ENCODE data around the gene CCL1. TPM values are rescaled to one million over a fixed set of nuclear protein-coding genes. Genes with fewer than 3 reads are reported as not detected.
A peak's percentile ranks its signal among the peaks of the same experiment; 100 is the strongest.

CCL1 gene
- total RNA-seq, 2 donors from 2014 or later: not detected

GRCh38 chr17:34366010-34366409, 3.0 kb upstream of the CCL1 start:
- DNase-seq (no peak), ATAC-seq (no peak)
- no peak for TF ChIP-seq CTCF (IDR thresholded peaks at IDR 0.05)
- no peak for TF ChIP-seq POLR2A (IDR thresholded peaks at IDR 0.05)
- Histone ChIP-seq H3K27me3 (no peaks in the 10 kb centered on the region), H3K4me3 (no peak overlapping the region), H3K4me1 (no peaks in the 10 kb centered on the region), H3K9me3 (no peaks in the 10 kb centered on the region), H3K27ac (no peak overlapping the region), H3K36me3 (replicated peaks in 1 of 2; ENCODE audit: insufficient read depth in 1 of 2, low read depth in 2 of 2) (no peaks in the 10 kb centered on the region)
- intact Hi-C loops (cut with DNase I): no loop called here
- WGBS, 2 donors: 0 to 6% methylated on average over 1 of the region's 1 CpG

GRCh38 chr17:34365340-34365739, 2.3 kb upstream of the CCL1 start:
- TF ChIP-seq CTCF (IDR thresholded peaks at IDR 0.05) (no peak), POLR2A (IDR thresholded peaks at IDR 0.05) (no peak)

GRCh38 chr17:34364751-34365150, 1.7 kb upstream of the CCL1 start:
- H3K9me3 ChIP-seq: no peaks in the 10 kb centered on the region
- intact Hi-C loops (cut with DNase I): no loop called here
- 27 to 44% methylated on average over 2 of the region's 2 CpGs for WGBS, 2 donors
- no peaks in the 10 kb centered on the region for H3K36me3 ChIP-seq (replicated peaks in 1 of 2; ENCODE audit: insufficient read depth in 1 of 2, low read depth in 2 of 2)
- H3K27me3 ChIP-seq: no peaks in the 10 kb centered on the region
- TF ChIP-seq POLR2A (IDR thresholded peaks at IDR 0.05) (no peak), CTCF (IDR thresholded peaks at IDR 0.05) (no peak)
- no peak overlapping the region for H3K27ac ChIP-seq
- no peak overlapping the region for H3K4me3 ChIP-seq
- ATAC-seq: no peak
- no peaks in the 10 kb centered on the region for H3K4me1 ChIP-seq
- no peak for DNase-seq

More at GRCh38 chr17:34365340-34365739, 2.3 kb upstream of the CCL1 start:
- DNase-seq: no peak
- Histone ChIP-seq H3K27ac (no peak overlapping the region), H3K27me3 (no peaks in the 10 kb centered on the region), H3K9me3 (no peaks in the 10 kb centered on the region), H3K4me1 (no peaks in the 10 kb centered on the region), H3K4me3 (no peak overlapping the region), H3K36me3 (replicated peaks in 1 of 2; ENCODE audit: insufficient read depth in 1 of 2, low read depth in 2 of 2) (no peaks in the 10 kb centered on the region)
- intact Hi-C loops (cut with DNase I): no loop called here
- 23 to 36% methylated on average over 2 of the region's 2 CpGs for WGBS, 2 donors
- ATAC-seq: no peak

GRCh38 chr17:34361478-34362061, 1.5 kb downstream of the CCL1 start:
- DNase-seq (peak; percentile 87 to 94 (median 91)), ATAC-seq (peak; percentile 90)
- no peaks in the 10 kb centered on the region for H3K4me1 ChIP-seq
- no peaks in the 10 kb centered on the region for H3K9me3 ChIP-seq
- intact Hi-C loops (cut with DNase I): loop anchor here (2.0 kb wide), 1 partner anchor 161 kb away; no protein-coding TSS in a partner anchor
- 8 to 19% methylated on average over 7 to 8 of the region's 8 CpGs for WGBS, 2 donors
- TF ChIP-seq POLR2A (IDR thresholded peaks at IDR 0.05): no peak
- TF ChIP-seq CTCF (IDR thresholded peaks at IDR 0.05): peak; percentile 95 to 100 (median 99)
- no peaks in the 10 kb centered on the region for H3K27me3 ChIP-seq
- no peak overlapping the region for H3K4me3 ChIP-seq
- no peaks in the 10 kb centered on the region for H3K36me3 ChIP-seq (replicated peaks in 1 of 2; ENCODE audit: insufficient read depth in 1 of 2, low read depth in 2 of 2)
- H3K27ac ChIP-seq: no peak overlapping the region

Measured in body of pancreas (tissue), 4 donors.